ENCODE measurements around the gene AQP10.

GRCh38 chr1:154324669-154325582, 4.0 kb downstream of the AQP10 start, which contains the start of gene ATP8B2:
- peak; percentile 80 for TF ChIP-seq CTCF (conservative IDR thresholded peaks at IDR 0.05)
- no peak for TF ChIP-seq EZH2 (IDR thresholded peaks at IDR 0.05; ENCODE audit: low read depth)

All from PC-9 (cell line).